ENCODE data around the gene PSMB7. TPM values are rescaled to one million over a fixed set of nuclear protein-coding genes. Genes with fewer than 3 reads are reported as not detected.
A peak's percentile ranks its signal among the peaks of the same experiment; 100 is the strongest.

The PSMB7 gene
- polyA plus RNA-seq, 1 of the 3 experiments (the other 2 are of a cell fraction) = 357 TPM

- Histone ChIP-seq H3K79me2 (ENCODE audit: insufficient read depth) (peaks cover 67% of the 10 kb centered on the region), H3K4me2 (peak overlapping the region; percentile 77), H3K4me1 (ENCODE audit: control insufficient read depth in 1 of 2, insufficient read depth in 2 of 2, low read depth in 1 of 2, low read length in 1 of 2) (peaks cover 8 to 50% of the 10 kb centered on the region in 2 experiments), H3K9me3 (no peaks in the 10 kb centered on the region), H3K36me3 (replicated peaks in 1 of 2; ENCODE audit: control insufficient read depth in 1 of 2, insufficient read depth in 2 of 2, low read length in 1 of 2) (peaks cover 65 to 67% of the 10 kb centered on the region in 2 experiments), H3K9me2 (no peaks in the 10 kb centered on the region), H3K27me3 (ENCODE audit: insufficient read depth) (no peaks in the 10 kb centered on the region), H3K9ac (peak overlapping the region; percentile 75; the same call in 1 of the 2 replicates), H2AFZ (ENCODE audit: low read depth) (no peak overlapping the region), H4K20me1 (ENCODE audit: insufficient read depth) (peaks cover 7% of the 10 kb centered on the region; the same call in 1 of the 2 replicates), H3K27ac (ENCODE audit: low read depth in 2 of 2, low read length in 1 of 2) (peak overlapping the region in 1 of 2 experiments; percentile 97; a peak in 3 of 4 replicates), H3K4me3 (ENCODE audit: low read depth in 2 of 2, low read length in 1 of 2) (peak overlapping the region in 1 of 2 experiments; percentile 51; a peak in 2 of 4 replicates), H3F3A (replicated peaks; ENCODE audit: insufficient read depth) (peaks cover 40% of the 10 kb centered on the region)
- POLR2A ChIA-PET = no interaction called here
- CTCF ChIA-PET = interaction anchor here (2.0 to 9.1 kb wide), 2 partner anchors 19 to 125 kb away, joined by 6 to 87 read pairs; no protein-coding TSS in a partner anchor
- DNase-seq = no peak
- WGBS (ENCODE audit: low lambda C conversion rate) = 19% methylated on average over 3 of the region's 3 CpGs
- TF ChIP-seq CTCF (IDR thresholded peaks at IDR 0.05) = no peak
- no peak for TF ChIP-seq EP300 (IDR thresholded peaks at IDR 0.05; ENCODE audit: borderline replicate concordance in 1 of 2, low read depth in 1 of 2, low read length in 1 of 2)
- TF ChIP-seq TCF12 (IDR thresholded peaks at IDR 0.05) = no peak
- no peak for TF ChIP-seq SMC3 (IDR thresholded peaks at IDR 0.05; ENCODE audit: low read depth, low read length)
- no peak for TF ChIP-seq FOSL2 (IDR thresholded peaks at IDR 0.05; ENCODE audit: borderline replicate concordance, low read depth)
- TF ChIP-seq ZBTB33 (IDR thresholded peaks at IDR 0.05; ENCODE audit: borderline replicate concordance, low read depth) = no peak
- TF ChIP-seq NFIC (IDR thresholded peaks at IDR 0.05; ENCODE audit: borderline replicate concordance) = no peak
- no peak for TF ChIP-seq REST (IDR thresholded peaks at IDR 0.05; ENCODE audit: low read depth, low read length)
- TF ChIP-seq MAX (IDR thresholded peaks at IDR 0.05; ENCODE audit: low read depth) = no peak
- no peak for TF ChIP-seq YY1 (IDR thresholded peaks at IDR 0.05; ENCODE audit: low read depth)
- no peak for TF ChIP-seq RCOR1 (IDR thresholded peaks at IDR 0.05; ENCODE audit: low read length)
- TF ChIP-seq FOXJ3 (CRISPR knock-in tag; IDR thresholded peaks at IDR 0.05) = no peak
Measured at GRCh38 chr9:124412228-124412575, 3.0 kb downstream of the PSMB7 start.
